ENCODE data around the gene HSD11B1.

Gene HSD11B1

DNA sequence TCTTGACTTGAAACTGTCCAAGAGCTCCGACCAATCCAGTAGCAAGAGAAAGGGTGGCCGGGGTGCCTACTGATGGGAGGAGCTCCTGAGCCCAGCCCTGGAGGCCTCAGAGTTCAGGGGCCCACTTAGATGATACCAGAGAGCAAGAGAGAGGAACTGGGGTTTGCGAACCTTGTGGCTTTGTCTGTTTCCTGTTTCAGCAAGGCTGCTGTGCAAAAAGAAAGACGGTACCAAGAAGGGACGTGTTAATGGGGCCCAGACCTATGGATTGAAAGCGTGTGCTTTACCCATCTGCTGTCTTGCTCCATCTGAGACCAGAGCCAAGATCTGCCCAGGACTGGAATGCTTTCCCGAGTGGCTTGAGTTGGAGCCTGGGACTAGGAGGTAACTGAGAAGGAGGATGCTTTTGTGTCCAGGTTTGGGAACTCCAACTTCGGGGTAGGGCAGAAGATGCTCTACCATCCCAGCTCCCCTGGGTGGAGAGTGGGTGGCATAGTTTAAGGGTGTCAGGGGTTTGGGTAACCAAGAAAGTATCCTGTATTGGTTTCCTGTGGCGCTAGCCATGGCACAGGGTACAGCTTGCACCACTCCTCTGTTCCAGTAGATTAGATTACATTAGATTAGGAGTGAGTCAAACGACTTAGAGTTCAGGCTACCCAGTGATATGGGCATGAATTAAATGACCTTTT lies 51.4 kb downstream of the HSD11B1 start, which contains the start of gene TRAF3IP3:
TSS of gene TRAF3IP3 (plus strand) at position 128 of the 689 bp plus-strand sequence. CDS start 3,987 bp downstream, outside the sequence.
- no peak for DNase-seq (ENCODE audit: low spot score)

DNA sequence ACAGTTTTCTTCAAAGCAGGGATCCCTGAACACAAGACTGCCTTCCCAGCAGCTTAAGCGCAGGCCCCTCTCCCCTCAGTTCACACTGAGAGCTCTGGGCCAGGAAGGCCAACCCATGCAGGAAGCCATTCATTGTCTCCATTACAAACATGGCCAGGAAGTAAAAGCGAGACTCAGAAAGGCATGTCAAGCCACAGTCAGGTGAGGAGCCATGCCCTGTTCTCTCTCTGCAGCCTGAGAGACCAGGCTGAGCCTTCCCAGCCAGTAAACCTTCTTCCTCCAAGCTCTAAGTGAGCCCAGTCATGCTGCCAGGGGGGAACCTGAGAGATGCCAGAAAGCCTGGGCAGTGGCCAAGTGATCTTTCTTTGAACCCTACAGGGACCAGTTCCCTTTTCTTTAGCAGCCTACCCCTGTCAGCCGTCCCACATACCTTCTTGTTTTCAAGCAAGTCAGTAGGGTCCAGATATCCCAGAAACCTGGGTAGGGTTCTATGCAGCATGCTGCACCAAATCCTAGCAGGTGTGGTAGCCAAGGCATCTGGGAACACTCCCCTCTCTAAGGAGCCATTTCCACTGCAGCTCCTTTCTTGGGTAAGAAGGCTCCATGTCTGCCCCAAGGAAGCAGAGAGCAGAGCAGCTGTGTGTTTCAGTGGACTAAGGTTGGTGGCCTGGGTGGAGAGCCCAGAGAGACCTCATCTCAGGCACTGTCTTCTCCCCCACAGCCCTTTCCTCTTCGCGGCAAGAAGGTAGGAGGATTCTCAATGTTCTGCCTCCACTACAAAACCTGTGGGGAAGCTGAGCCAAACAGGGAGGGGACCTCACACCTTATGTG lies 52.2 kb downstream of the HSD11B1 start:
- DNase-seq (ENCODE audit: low spot score) = no peak

DNA sequence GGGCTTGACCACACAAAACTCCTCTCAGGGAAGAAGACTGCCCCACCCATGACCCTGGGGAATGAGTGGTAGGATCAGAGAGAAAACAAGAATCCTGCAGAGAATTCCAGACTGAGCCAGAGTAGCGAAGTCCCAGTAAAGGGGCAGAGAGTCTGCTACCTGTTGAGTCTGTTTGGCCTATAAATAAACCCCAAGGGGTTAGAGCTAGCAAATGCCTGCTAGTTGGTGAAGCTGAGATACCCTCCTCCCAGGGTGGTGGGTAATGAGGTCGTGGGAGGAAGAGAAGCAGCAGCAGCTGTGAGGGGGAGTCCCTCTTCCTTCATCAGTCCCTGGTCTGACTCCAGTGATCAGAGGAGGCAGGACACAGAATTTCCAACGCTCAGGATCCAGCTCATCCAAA lies 53.8 kb downstream of the HSD11B1 start:
- DNase-seq (ENCODE audit: low spot score) = no peak

DNA sequence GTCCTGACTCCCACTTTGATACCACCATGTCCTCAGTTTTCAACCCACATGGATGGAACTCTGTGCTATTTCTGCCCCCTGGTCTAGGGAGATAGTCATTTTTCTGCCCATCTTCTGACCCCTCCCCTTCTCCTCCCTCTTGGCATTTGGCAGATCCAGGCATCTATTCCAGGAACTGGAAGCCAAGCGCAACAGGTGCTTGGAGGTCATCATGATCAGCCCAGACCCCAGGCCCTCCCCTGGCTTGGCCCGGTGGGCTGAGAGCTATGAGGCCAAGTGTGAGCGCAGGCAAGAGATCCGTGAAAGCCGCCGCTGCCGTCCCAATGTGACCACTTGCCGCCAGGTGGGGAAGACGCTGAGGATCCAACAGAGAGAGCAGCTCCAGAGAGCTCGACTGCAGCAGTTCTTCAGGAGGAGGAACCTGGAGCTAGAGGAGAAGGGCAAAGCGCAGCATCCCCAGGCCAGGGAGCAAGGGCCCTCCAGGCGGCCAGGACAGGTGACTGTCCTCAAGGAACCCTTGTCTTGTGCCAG lies 55.2 kb downstream of the HSD11B1 start:
- DNase-seq (ENCODE audit: low spot score) = no peak

DNA sequence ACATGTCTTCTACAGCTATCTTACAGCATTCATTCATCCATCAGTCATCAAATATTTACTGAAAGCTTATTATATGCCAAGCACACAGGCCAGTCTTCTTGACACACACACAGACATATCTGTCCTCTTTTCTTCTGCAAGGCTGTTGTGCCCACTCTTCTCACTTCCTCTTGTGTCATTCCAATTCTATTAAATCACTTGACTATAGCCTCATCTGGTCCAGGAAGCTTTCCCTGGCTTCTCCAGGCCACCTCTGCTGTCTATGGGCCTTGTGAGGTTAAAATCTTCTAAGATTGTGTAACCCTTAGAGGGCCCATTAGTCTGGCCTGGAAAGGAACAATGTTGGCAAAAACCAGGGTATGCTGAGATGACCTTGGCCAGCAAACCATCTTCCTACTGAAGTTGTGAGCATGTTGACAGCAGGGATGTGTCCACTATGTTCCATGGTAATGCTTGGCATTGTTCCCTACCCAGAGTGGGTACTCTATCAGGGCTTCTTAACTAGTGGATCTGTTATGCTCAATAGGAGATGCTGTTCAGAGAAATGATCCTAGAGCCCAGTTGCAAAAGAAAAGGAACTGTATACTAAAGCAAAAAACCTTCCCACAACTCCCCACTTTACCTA lies 56.5 kb downstream of the HSD11B1 start:
- no peak for DNase-seq (ENCODE audit: low spot score)

DNA sequence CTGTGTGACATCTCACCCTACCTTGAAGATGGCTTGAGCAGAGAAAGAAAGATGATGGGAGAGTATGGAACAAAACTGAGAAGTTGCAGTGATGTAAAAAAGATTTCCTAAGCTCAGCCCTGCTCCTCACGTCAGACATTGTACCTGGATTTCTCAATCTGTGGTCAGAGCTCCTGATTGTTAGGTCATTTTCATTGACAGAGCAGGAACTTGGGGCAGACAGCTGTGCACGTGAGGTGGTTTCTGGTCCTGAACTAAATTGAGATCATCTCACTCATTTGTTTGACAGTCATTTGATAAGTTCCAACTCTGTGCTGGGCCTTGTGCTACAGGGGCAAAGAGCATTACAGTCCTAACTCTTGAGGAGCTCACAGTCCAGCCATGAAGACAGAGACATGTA lies 61.4 kb downstream of the HSD11B1 start:
- no peak for DNase-seq (ENCODE audit: low spot score)

DNA sequence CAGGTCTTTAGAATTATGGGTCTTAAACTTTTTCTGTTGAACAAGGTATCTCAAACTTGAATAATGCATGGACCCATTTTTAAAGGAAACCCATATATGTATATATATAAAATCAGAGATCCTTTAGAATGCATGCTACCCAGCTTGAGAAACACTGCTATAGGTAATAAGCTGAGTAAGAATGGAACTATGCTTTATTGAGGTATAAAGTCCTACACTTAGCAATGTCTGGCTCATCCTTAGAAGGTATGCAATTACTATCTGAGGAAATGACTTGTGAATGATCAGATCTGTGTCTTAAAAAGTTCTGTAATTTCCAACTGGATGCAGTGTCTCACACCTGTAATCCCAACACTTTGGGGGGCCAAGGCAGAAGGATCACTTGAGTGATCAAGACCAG lies 62.5 kb downstream of the HSD11B1 start:
- DNase-seq (ENCODE audit: low spot score) = no peak

DNA sequence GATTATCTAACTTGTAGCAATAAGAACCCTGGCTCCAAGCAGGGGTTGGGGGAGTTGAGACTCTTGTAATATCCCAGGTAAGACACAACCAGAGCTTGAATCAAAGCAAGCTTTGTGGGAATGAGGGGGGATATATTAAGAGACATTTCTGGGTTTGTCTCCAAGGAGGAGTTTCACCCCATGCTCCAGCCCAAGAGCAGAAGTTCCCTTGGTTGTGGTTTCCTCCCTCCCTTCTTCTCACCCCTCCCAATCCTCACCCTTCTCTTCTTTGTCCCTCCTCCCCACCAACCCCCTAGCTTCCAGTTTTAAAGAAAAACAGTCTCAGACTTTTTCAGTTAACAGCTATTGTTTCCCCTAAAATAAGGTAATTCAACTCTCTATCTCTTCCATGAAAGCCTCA lies 63.1 kb downstream of the HSD11B1 start:
- no peak for DNase-seq (ENCODE audit: low spot score)

DNA sequence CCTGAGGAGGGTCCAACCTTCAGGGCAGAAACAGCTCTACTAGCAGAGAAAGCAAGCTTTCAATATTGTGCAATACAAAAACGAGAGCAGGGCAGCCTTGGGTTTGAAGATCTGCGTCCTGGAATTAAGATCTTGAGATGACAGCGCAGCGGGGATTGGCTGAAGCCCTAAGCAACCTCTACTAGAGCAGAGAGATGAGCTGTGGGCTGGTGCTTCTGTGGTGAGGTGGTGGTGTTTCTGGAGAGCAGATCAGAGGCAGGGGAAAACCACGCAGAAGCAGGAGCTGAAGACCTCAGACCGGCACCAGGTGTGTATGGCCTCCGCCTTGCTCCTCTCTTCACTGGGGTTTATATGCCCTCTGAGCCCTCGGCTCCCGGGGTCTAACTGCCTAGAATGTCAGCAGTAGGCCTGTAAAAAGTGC lies 63.7 kb downstream of the HSD11B1 start:
- DNase-seq (ENCODE audit: low spot score) = no peak

DNA sequence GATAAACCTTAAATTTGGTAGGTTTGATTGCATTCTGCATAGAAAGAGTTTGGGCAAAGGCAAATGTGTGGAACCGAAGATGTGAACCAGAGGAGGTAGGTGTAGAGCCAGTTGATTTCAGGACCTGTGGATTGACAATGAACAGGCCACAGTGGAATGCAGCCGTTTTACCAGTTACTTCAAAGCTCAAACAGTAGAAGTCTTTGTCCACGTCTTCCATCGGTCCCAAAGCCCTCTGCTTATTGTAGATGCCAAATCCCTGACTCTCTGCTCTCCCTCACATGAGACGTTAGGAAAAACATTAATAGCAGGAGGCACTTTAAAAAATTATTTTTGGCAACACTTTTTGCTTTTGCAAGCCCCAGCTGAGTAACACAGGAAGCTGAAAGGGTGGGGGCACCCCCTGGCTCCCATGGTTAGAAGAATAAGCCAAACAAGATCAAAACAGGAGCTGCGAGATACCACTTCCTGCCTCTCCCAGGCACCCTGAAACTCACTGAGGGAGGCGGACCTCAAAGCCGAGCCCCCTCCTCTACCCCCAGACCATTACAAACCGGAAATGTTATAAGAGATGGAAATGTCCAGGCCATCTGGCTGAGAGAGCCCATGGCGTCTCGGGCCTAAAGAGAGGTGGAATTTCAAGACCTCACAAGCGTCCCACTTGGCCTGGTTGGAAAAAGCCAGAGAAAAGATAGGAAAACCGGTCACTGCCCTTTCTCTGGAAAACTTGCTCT lies 64.7 kb downstream of the HSD11B1 start:
- DNase-seq (ENCODE audit: low spot score) = no peak

DNA sequence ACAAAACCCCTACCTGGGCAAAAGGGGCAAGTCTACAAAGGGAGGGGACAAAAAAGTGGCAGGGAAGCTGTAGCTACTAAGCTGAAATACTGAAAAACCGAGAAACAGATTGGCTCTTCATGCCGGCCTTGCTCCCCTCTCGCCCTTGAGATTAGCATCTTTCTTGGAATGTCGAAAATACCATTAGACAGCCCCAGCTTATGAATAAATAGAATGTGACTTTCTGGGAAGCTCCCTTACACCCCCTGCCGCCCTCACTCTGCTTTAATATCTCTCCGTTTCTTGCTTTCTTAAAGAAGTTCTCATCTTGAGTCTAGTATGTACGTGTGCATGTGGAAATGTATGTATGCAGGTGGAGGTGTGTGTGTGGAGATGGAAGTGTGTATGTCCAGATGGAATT lies 65.3 kb downstream of the HSD11B1 start:
- no peak for DNase-seq (ENCODE audit: low spot score)

DNA sequence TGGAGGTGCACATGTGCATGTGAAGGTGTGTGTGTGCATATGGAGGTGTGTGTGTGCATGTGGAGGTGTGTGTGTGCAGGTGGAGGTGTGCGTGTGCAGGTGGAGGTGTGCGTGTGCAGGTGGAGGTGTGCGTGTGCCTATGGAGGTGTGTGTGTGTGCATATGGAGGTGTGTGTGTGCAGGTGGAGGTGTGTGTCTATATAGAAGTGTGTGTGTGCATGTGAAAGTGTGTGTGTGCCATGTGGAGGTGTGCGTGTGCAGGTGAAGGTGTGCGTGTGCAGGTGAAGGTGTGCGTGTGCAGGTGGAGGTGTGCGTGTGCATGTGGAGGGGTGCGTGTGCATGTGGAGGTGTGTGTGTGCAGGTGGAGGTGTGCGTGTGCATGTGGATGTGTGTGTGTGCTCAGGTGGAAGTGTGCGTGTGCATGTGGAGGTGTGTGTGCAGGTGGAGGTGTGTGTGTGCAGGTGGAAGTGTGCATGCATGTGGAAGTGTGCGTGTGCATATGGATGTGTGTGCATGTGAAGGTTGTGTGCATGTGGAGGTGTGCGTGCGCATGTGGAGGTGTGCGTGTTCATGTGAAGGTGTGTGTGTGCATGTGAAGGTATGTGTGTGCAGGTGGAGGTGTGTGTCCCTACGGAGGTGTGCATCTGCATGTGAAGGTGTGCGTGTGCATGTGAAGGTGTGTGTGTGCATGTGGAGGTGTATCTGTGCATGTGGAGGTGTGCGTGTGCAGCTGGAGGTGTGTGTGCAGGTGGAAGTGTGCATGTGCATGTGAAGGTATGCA lies 66.2 kb downstream of the HSD11B1 start:
- DNase-seq (ENCODE audit: low spot score) = no peak

DNA sequence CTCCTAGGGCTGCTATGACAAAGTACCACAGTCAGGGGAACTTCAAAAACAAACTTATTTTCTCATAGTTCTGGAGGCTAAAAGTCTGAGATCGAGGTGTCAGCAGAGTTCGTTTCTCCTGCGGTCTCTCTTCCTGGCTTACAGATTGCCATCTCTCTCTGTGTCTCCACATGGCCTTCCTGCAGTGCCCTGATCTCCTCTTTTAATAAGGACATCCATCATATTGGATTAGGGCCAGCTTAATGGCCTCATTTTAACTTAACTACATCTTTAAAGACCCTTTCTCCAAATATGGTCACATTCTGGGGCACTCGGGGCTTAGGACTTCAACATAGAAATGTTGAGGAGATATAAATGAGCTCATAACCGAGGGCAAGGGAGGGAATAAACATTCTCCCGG lies 67.5 kb downstream of the HSD11B1 start:
- DNase-seq (ENCODE audit: low spot score) = no peak

DNA sequence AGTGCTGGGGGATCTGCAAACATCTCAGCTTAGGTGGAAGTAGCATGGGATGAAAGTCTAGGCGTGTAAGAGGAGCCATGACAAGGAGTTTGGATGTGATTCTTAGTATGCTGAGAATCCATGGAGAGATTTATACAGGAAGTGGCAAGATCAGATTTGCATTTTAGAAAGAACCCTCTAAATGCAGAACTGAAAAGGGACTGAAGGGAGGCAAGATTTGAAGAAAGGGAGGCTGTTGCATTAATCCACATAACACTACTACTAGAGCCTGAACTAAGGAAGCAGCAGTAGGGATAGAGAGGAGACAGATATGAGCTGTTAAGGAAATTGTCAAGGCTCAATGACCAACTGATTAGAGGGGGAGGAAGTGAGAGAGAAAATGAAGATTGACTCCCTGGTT lies 69.9 kb downstream of the HSD11B1 start:
- DNase-seq (ENCODE audit: low spot score) = no peak

DNA sequence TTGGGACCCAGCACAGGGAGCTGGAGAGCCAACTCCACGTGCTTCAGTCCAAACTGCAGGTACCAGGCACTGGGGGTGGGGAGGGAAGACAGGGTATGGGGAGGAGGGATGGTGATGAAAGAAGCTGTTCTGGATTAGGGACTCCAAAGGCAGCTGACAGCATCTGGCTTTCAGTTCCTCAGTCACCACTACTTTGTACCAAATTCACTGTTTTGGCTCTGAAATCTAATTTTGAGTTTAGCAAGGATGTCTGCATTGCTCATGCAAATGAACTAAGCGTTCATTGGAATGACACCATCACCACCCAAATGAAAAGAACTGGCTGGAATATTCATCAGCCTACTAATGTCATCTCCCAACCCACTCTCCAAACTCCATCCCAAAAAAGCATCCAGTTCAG lies 71.0 kb downstream of the HSD11B1 start:
- DNase-seq (ENCODE audit: low spot score) = no peak

DNA sequence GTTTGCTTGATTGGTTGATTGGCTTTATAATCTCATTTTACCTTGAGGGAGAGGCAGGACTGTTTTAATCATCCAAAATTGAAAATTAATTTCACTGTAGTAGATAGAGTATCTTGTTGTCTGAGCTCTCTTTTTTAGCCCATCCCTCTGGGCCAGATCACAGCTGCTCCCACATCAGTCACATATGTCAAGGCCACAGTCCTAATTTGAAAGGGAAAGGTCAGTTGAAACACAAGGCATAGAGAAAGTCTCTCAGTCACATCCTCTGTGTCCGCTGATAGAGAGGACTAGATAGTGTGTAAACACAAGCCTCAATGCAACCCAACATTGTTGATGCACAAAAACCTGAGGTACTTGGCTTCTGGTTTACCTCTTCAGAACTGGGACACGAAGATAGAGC lies 72.9 kb downstream of the HSD11B1 start:
- no peak for DNase-seq (ENCODE audit: low spot score)

DNA sequence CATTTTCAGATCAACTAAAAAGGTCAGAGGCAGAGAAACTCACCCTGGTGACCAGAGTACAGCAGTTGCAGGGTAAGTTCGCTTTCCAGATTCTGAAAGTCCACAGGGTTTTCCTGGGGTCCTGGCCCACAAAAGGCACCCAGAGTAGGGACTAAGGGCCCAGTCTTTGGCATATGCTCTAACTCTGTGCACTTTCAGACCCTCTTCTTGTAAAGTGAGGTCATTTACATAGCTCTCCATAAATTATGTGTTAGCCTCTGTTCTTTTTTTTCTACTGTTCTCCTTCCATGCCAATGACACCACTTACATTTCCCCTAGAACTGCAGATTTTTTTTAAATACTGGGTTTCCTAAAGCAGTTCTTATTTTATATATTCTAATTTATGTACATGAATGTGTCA lies 73.5 kb downstream of the HSD11B1 start:
- DNase-seq (ENCODE audit: low spot score) = no peak

DNA sequence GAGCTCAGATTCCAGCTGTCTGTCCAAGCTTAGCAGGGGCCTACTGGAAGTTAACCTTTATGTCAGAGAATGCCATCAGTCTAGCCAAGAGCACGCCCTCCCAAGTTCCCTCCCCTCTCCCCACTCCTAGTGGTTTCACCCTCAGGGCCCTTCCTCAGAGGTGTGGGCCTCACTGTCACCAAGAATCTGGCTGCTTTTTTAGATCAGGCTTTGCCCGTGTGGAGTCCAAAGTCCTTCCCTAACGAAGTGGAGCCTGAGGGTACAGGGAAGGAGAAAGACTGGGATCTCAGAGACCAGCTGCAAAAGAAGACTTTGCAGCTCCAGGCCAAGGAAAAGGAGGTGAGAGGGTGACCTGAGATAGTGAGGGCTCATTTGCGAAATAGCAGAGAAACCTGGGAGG lies 75.6 kb downstream of the HSD11B1 start:
- no peak for DNase-seq (ENCODE audit: low spot score)

DNA sequence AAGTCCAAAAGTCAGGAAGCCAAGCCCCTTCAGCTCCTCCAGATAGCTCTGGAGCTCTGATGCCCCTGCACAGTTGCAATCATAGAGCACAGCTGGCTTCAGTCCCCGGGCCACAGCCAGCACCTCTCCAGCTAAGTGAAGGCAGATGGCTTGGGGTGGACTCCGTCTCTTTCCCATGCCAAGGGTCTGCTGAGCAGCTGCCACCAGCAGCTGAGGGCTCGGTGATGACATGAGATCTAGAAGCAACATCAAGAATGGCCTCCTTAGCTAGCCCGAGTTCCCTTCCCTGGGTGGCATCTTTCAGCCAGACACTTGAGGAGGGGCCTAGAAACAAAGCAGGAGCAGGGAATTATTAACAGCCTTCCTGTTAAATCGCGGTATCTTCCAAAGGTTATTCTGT lies 78.7 kb downstream of the HSD11B1 start:
- no peak for DNase-seq (ENCODE audit: low spot score)

Measured in hematopoietic multipotent progenitor cell treated with erythropoietin and hydrocortisone succinate and interleukin-3 and kit ligand, for 17 days (in vitro differentiated cells).